HG03108 (cell line): ENCODE results near the gene VAV3.

Experiments
- ATAC-seq: cut with Tn5 transposase; IDR thresholded peaks from one replicate; pipeline ENCODE4 v1.9.1; 2021; ENCODE audit warnings: moderate library complexity; ENCODE audit not compliant: unreplicated experiment

The VAV3 gene

DNA sequence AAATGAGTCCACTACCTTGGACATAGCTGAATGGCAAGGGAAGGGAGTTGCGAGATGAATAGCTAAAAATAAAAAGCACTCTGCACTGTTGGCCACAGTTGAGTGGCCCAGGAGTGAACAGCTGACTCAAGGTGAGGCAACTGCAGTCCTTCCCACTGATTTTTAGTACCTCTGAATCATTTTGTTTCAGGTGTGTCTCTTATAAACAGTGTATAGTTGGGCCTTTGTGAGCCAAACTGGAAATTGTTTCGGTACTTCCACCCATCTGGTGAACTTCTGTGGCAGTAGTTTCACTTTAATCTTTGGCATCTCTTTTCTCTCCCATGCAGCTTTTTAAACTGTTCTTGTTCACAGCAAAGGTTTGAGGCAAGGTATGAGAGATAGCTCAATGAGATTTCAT, 122.7 kb downstream of the VAV3 start:
- ATAC-seq: no peak

GRCh38 chr1:107840725-107841124, 124.3 kb downstream of the VAV3 start:
- no peak for ATAC-seq

- no peak for ATAC-seq
These were observed 126.9 kb downstream of the VAV3 start for GRCh38 chr1:107838056-107838455.

DNA sequence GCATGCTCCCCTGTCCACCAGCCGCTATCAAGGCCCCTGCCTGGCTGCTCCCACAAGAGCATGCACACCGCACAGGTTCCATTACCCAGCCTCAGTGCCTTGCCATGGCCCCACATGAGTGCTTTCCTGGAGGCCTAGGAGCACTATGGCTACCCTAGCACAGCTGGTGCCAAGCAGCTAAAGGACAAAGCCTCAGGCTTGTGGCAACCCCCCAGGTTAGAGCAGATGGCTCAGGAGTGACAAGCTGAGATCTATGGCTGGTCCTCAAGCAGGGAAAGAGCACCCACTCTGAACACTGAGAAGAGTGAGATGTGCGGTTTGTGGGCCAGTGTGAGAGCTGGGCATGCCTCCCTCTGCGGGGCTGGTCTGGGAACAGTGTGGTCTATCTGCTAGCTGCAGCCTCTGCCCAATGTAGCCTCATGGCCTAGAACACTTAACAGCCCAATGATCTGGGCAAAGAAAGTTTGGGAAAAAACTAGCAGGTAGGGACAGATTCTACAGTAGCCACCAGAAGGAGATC, 129.8 kb downstream of the VAV3 start:
- ATAC-seq: no peak

DNA sequence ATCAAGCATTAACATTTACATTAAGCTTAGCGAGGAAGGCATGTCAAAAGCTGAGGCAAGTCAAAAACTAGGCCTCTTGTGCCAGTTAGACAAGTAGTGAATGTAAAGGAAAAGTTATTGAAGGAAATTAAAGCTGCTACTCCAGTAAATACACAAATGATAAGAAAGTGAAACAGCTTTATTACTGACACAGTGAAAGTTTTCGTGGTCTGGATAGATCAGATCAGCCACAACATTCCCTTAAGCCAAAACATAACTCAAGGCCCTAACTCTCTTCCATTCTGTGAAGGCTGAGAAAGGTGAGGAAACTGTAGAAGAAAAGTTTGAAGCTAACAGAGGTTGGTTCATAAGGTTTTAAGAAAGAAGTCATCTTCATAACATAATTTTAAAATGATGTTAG, 131.9 kb downstream of the VAV3 start:
- ATAC-seq: no peak

- ATAC-seq: no peak
These were observed 133.1 kb downstream of the VAV3 start for GRCh38 chr1:107831921-107832320.

DNA sequence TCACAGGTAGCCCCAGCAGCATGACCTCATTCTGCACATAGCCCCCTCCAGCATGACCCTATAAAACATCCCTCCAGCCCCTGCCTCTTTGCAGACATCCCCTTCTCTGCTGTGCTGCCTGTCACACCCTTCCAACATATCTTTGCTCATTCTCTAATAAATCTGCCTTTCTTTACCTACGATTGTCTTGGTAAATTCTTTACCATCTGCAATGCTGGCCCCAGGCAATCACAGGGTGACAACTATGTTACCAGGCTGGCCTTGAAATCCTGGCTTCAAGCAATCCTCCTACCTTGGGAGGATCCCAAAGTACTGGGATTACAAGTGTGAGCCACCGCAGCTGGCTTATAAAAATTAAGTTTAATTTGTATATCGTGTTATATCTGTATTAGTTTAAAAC, 134.5 kb downstream of the VAV3 start:
- no peak for ATAC-seq

- no peak for ATAC-seq
These were observed 134.9 kb downstream of the VAV3 start for GRCh38 chr1:107830075-107830474.

DNA sequence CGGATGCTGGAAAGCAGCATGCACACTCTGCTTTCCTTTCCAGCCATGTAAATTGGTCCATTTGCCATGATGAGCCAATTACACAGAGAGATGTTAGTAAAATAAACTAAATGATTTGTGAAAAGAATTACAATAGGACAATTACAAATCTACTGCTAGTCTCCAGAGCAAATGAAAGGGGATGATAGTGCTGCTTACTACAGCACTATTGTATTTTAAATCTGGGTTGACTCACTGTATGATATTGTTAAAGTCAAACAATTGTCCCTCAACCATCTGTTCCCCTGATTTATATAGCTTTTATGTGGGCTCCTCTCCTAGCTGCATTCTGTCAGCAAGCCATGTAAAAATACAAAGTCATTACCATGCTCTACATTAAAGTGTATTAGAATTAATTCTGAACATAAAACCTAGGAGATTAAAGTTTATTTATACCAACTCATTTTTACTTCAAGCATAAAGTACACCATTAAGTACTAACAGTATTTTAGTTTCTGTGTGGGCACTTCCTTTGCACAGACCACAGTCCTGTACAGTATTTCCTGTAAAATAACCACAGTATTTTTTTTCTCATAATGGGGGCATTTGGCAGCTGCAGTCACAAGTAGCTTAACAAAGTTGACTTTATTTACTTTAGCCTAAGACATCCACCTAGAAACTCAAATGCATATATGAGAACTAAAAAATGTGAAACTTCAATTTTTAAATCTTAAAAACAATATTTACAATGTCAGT, 135.8 kb downstream of the VAV3 start:
- no peak for ATAC-seq

GRCh38 chr1:107824946-107825345, 140.0 kb downstream of the VAV3 start:
- ATAC-seq: no peak

GRCh38 chr1:107821340-107821739, 143.6 kb downstream of the VAV3 start:
- no peak for ATAC-seq

- ATAC-seq: no peak
These were observed 144.2 kb downstream of the VAV3 start for GRCh38 chr1:107820801-107821200.

DNA sequence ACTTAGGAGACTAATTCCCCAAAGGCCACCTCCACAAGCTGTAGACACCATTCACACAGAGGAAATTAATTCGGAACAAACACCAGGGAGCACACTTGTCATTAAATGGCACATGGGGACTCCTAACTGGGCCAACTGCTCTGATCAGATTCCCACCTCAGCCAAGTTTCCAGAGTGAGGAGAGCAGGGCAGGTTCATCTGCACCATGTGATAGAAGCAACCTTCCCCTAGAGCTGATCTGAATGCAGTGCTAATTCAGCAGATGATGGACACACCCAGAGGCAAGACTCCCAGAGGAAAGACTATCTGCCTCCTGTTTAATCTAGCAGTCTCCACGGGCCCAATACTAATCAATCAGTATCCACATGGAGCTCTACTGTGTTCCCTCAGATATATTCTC, 147.0 kb downstream of the VAV3 start:
- ATAC-seq: no peak

DNA sequence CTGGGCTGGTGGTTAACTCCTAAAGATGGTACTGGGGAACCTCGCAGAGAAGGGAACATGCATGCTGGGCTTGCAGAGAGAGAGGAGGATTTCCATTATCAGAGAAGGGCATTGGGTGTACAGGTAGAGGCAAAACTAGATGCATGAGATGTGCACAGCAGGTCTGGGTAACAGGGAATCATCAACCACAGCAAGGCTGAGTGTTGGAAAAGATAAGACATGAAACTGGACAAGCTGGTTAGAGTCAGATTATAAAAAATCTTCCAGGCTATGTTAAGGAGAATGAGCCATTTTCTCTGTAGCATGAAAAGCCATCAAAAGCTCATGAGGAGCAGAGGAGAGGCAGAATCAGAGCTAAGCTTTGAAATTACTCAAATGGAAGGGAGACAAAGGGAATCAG, 147.8 kb downstream of the VAV3 start:
- no peak for ATAC-seq

DNA sequence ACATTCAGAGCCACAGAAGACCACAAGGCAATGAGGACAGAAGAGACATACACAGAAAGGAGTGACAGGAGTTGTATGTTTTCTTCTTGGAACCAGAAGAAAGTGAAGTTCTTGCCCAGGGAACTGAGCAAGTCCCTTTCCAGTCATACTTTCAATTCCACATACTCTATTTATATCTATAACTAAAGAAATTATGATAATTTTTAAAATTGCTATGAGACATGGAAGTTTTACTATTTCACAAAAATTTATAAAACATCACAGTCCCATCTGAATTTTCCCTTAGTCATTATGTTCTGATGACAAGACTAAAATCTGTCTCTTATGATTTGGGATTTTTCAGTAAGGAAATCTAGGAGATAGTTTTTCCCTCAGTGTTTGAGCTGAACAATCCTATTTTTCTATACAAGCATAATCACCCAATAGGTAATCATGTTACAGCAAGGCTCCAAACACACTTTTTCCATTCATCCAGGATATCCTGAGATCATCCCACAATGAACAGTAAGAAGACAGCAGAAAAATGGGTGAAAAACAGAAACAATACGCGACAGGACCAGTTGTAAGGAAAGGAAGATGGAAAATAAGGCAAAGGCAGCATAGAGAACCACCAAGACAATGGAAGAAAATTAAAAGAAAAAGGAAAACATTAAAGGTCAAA, 154.6 kb downstream of the VAV3 start:
- no peak for ATAC-seq

GRCh38 chr1:107807855-107808254, 157.1 kb downstream of the VAV3 start:
- ATAC-seq: no peak

DNA sequence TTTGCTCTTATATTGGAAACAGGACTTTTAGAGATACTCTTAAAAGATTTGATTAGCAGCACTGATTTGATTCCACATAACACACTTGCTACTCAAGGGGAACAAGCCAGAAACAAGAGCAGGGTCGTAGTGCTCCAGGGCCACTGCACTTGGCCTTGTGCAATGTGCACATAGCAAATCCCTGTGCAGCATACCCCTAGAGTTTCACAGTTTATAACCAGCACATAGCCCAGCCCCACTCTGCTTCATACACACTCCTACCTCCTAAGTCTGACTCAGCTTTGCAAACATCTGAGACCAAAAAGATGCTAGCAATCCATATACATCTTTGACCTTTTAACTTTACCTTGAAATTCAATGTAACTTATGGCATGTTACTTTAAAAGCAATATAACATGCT, 157.6 kb downstream of the VAV3 start:
- ATAC-seq: no peak

GRCh38 chr1:107806902-107807301, 158.1 kb downstream of the VAV3 start:
- no peak for ATAC-seq

DNA sequence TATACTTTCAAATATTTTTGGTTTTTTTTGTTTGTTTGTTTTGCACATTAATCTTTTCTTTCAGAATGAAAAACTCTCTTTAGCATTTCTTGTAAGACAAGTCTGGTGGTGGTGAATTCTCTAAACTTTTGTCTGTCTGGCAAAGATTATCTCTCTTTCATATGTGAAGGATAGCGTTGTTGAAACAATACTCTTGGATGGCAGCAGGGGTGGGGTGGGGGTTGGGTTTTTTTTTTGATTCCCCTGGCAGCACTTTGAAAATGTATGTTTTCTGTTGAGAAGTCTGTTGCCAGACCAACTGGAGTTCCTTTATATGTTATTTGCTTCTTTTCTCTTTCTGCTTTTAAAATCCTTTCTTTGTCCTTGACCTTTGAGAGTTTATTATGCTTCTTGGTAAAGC, 160.2 kb downstream of the VAV3 start:
- no peak for ATAC-seq

GRCh38 chr1:107804134-107804533, 160.8 kb downstream of the VAV3 start:
- no peak for ATAC-seq

DNA sequence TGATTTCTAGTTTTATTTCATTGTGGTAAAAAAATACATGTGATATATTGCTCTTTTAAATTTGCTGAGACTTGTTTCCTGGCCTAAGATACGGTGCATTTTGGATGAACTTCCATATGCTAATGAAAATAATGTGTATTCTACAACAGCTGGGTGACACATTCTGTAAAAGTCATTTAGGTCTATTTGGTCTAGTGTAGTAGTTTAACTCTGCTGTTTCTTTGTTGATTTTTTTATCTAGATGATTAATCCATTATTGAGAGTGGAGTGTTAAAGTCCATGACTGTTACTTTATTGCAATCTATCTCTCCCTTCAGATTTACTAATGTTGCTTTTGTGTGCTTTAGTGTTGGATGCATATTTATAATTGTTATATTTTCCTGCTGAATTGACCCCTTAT, 161.4 kb downstream of the VAV3 start:
- ATAC-seq: no peak

GRCh38 chr1:107802654-107803053, 162.3 kb downstream of the VAV3 start:
- no peak for ATAC-seq

DNA sequence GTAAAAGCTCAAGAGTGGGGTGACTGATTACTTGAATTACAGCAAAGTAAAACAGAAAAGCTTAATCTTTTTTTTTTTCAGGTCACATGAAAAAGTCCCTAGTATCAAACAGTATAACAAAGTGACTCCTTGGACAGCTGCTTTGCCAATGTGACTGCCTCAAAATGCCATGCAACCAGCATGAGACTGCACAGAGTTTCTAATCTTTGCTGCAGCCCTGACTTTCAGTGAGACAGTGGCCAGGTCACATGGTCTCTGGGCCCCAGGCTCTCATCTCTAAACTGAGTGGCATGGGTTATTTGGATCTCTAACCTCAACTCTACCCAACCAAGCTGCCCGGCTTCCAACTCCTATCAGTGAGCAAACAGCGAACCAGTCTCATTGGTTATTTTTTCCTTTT, 169.0 kb downstream of the VAV3 start:
- no peak for ATAC-seq
